H1 (cell line): ENCODE measurements around the gene SCNN1B. TPM values are rescaled to one million over a fixed set of nuclear protein-coding genes. Genes with fewer than 3 reads are reported as not detected.

ENCODE experiments used
- polyA plus RNA-seq, 7 experiments: library from polyadenylated mRNA; depleted of rRNA in 3 of 7; stranded (reverse) in 5 of 7; unstranded in 2 of 7; fragments of >200 nt in 5 of 7; fragments of 200-250 nt in 2 of 7; gene quantifications; 1 replicate in 5 of 7; 2 replicates in 1 of 7; 4 replicates in 1 of 7; pipeline versions ENCODE4 v1.2.1 to v1.2.3, GENCODE V29; 2011 to 2013; ENCODE audit warnings: missing spikeins in 2 of 7, mixed read lengths in 2 of 7
- total RNA-seq: library from RNA; stranded (reverse); fragmentation: NEBNext Ultra II Directional; extraction: Animal tissue kit (Norgen Biotek cat#: 25700); gene quantifications from 2 replicates; pipeline ENCODE4 v1.2.1, GENCODE V29; 2021
- TF ChIP-seq, protein P1 (sequence below): fragments of 300-600 bp; sonication (generic); IDR thresholded peaks from 2 replicates; pipeline ENCODE4 v1.7.1; 2012; ENCODE audit warnings: low read length, moderate library complexity, mild to moderate bottlenecking, inconsistent platforms; ENCODE audit not compliant: insufficient replicate concordance
- TF ChIP-seq, protein P2 (sequence below): IDR thresholded peaks from 2 replicates; pipeline ENCODE4 v1.6.1; 2012; ENCODE audit warnings: low read length, inconsistent platforms

Gene SCNN1B
- total and polyA plus RNA-seq, 2 of the 8 experiments (the other 6 are each of a cell fraction or from before 2014, with no cell fraction given) = 0.20 to 0.95 TPM

DNA sequence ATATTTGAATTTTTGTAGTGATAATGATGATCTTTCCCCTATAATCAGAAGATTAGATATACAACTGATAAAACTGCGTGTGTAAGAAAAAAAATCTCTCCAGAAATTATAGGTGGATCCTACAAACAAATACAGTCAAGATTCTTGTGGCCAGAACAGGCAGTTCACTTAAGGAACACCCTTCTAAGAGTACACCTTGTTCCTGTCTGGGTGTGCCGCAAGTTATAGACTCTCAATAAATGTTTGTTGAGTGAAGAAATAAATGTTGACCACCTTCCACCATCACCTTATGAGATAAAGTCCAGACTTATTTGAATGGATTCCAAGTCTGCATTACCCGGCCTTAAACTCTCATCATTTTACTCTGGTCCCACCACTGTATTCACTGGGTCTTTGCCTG lies 45.7 kb upstream of the SCNN1B start (continued):
- TF ChIP-seq, protein P1, sequence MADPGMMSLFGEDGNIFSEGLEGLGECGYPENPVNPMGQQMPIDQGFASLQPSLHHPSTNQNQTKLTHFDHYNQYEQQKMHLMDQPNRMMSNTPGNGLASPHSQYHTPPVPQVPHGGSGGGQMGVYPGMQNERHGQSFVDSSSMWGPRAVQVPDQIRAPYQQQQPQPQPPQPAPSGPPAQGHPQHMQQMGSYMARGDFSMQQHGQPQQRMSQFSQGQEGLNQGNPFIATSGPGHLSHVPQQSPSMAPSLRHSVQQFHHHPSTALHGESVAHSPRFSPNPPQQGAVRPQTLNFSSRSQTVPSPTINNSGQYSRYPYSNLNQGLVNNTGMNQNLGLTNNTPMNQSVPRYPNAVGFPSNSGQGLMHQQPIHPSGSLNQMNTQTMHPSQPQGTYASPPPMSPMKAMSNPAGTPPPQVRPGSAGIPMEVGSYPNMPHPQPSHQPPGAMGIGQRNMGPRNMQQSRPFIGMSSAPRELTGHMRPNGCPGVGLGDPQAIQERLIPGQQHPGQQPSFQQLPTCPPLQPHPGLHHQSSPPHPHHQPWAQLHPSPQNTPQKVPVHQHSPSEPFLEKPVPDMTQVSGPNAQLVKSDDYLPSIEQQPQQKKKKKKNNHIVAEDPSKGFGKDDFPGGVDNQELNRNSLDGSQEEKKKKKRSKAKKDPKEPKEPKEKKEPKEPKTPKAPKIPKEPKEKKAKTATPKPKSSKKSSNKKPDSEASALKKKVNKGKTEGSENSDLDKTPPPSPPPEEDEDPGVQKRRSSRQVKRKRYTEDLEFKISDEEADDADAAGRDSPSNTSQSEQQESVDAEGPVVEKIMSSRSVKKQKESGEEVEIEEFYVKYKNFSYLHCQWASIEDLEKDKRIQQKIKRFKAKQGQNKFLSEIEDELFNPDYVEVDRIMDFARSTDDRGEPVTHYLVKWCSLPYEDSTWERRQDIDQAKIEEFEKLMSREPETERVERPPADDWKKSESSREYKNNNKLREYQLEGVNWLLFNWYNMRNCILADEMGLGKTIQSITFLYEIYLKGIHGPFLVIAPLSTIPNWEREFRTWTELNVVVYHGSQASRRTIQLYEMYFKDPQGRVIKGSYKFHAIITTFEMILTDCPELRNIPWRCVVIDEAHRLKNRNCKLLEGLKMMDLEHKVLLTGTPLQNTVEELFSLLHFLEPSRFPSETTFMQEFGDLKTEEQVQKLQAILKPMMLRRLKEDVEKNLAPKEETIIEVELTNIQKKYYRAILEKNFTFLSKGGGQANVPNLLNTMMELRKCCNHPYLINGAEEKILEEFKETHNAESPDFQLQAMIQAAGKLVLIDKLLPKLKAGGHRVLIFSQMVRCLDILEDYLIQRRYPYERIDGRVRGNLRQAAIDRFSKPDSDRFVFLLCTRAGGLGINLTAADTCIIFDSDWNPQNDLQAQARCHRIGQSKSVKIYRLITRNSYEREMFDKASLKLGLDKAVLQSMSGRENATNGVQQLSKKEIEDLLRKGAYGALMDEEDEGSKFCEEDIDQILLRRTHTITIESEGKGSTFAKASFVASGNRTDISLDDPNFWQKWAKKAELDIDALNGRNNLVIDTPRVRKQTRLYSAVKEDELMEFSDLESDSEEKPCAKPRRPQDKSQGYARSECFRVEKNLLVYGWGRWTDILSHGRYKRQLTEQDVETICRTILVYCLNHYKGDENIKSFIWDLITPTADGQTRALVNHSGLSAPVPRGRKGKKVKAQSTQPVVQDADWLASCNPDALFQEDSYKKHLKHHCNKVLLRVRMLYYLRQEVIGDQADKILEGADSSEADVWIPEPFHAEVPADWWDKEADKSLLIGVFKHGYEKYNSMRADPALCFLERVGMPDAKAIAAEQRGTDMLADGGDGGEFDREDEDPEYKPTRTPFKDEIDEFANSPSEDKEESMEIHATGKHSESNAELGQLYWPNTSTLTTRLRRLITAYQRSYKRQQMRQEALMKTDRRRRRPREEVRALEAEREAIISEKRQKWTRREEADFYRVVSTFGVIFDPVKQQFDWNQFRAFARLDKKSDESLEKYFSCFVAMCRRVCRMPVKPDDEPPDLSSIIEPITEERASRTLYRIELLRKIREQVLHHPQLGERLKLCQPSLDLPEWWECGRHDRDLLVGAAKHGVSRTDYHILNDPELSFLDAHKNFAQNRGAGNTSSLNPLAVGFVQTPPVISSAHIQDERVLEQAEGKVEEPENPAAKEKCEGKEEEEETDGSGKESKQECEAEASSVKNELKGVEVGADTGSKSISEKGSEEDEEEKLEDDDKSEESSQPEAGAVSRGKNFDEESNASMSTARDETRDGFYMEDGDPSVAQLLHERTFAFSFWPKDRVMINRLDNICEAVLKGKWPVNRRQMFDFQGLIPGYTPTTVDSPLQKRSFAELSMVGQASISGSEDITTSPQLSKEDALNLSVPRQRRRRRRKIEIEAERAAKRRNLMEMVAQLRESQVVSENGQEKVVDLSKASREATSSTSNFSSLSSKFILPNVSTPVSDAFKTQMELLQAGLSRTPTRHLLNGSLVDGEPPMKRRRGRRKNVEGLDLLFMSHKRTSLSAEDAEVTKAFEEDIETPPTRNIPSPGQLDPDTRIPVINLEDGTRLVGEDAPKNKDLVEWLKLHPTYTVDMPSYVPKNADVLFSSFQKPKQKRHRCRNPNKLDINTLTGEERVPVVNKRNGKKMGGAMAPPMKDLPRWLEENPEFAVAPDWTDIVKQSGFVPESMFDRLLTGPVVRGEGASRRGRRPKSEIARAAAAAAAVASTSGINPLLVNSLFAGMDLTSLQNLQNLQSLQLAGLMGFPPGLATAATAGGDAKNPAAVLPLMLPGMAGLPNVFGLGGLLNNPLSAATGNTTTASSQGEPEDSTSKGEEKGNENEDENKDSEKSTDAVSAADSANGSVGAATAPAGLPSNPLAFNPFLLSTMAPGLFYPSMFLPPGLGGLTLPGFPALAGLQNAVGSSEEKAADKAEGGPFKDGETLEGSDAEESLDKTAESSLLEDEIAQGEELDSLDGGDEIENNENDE = no peak
- TF ChIP-seq, protein P2, sequence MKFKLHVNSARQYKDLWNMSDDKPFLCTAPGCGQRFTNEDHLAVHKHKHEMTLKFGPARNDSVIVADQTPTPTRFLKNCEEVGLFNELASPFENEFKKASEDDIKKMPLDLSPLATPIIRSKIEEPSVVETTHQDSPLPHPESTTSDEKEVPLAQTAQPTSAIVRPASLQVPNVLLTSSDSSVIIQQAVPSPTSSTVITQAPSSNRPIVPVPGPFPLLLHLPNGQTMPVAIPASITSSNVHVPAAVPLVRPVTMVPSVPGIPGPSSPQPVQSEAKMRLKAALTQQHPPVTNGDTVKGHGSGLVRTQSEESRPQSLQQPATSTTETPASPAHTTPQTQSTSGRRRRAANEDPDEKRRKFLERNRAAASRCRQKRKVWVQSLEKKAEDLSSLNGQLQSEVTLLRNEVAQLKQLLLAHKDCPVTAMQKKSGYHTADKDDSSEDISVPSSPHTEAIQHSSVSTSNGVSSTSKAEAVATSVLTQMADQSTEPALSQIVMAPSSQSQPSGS = no peak
